ENCODE results near the gene EIF4G3. TPM values are rescaled to one million over a fixed set of nuclear protein-coding genes. Genes with fewer than 3 reads are reported as not detected.
A peak's percentile ranks its signal among the peaks of the same experiment; 100 is the strongest.
"Not testable (repeated sequence)": the region's sequence is repeated elsewhere in the genome, so short reads cannot be mapped to it uniquely, and the experiment has no call there.

Gene EIF4G3
- polyA plus RNA-seq, 3 donors = 5.1 to 34.2 (median 5.8) TPM

DNA sequence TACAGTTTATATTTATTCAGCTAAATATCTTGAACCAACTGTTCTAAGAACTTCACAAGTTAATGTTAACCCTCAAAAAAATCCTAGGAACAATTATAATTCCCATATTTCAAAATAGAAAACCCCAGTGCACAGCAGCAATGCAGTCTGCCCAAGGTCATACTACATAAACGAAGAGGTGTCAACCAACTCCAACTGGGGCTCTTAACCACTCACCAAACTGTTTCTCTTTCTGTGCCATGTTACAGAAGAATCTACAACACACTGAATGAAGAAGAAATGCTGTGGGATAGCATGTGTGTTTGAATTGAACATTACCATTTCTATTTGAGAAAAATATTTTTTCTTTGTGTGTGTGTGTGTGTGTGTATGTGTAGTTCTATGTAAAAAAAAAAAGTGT is 35.7 kb downstream of the EIF4G3 start:
- WGBS (ENCODE audit: insufficient coverage) = no CpG with 5 or more reads among the region's 1 CpG

DNA sequence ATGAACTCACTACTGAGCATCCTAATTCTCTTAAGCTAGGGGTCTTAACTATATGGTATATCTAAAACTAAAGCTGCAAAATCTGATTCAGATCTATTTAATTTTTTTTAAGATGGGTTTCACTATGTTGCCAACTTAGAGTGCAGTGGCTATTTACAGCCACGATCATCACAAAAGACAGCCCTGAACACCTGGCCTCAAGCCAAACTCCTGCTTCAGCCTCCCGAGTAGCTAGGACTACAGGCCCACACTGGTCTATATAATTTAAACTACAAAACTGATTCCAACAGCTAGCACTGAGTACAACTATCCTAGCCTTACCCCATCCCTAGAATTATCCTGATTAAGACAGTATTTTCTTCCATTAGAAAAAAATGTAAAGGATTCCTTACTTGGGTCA is 37.1 kb downstream of the EIF4G3 start:
- H3K27me3 ChIP-seq (ENCODE audit: control insufficient read depth in 2 of 2, insufficient read depth in 2 of 2, low read length in 2 of 2) = no peaks in the 10 kb centered on the region
- Mint-ChIP-seq H3K27ac (peak overlapping the region in 1 of 7 donors; percentile 42), H3K4me1 (peaks cover 12% of the 10 kb centered on the region), H3K9me3 (no peaks in the 10 kb centered on the region), H3K4me3 (no peak overlapping the region), H3K27me3 (ENCODE audit: low read depth in 3 of 3) (no peaks in the 10 kb centered on the region), H3K36me3 (peaks cover 35 to 57% of the 10 kb centered on the region in 2 donors)
- H3K4me2 ChIP-seq (replicated peaks; ENCODE audit: extremely low read depth, low read length, poor library complexity, severe bottlenecking) = no peak overlapping the region
- no peak overlapping the region for H3K4me3 ChIP-seq (replicated peaks in 1 of 3; ENCODE audit: low read depth in 2 of 3, low read length in 3 of 3)
- no peak overlapping the region for H3K27ac ChIP-seq (ENCODE audit: low read depth in 1 of 2, low read length in 2 of 2)
- no peaks in the 10 kb centered on the region for H3K4me1 ChIP-seq (ENCODE audit: control insufficient read depth in 1 of 2, insufficient read depth in 2 of 2, low read length in 2 of 2)
- H4K20me1 ChIP-seq (ENCODE audit: insufficient read depth, low read length) = peaks cover 8% of the 10 kb centered on the region
- no peaks in the 10 kb centered on the region for H3K9me3 ChIP-seq (replicated peaks in 1 of 2; ENCODE audit: control insufficient read depth in 1 of 2, insufficient read depth in 1 of 2, low read length in 2 of 2)
- H3K79me2 ChIP-seq (ENCODE audit: insufficient read depth, low read length) = peaks cover 17% of the 10 kb centered on the region
- no peak overlapping the region for H2AFZ ChIP-seq (ENCODE audit: insufficient read depth, low read depth, low read length, poor library complexity, severe bottlenecking)
- 60% methylated on average over 1 of the region's 2 CpGs for WGBS (ENCODE audit: insufficient coverage)
- H3K9ac ChIP-seq (ENCODE audit: insufficient read depth, low read length, poor library complexity, severe bottlenecking) = no peak overlapping the region
- TF ChIP-seq CTCF (IDR thresholded peaks at IDR 0.05) = no peak
- H3K36me3 ChIP-seq (replicated peaks in 1 of 2; ENCODE audit: control insufficient read depth in 1 of 2, insufficient read depth in 2 of 2, low read length in 2 of 2) = peaks cover 8 to 35% of the 10 kb centered on the region in 2 donors
- DNase-seq = no peak
- intact Hi-C loops (cut with micrococcal nuclease) = no loop called here

More for the DNA sequence above, 35.7 kb downstream of the EIF4G3 start:
- H4K20me1 ChIP-seq (ENCODE audit: insufficient read depth, low read length) = peaks cover 8% of the 10 kb centered on the region
- H3K4me2 ChIP-seq (replicated peaks; ENCODE audit: extremely low read depth, low read length, poor library complexity, severe bottlenecking) = no peak overlapping the region
- H3K27me3 ChIP-seq (ENCODE audit: control insufficient read depth in 2 of 2, insufficient read depth in 2 of 2, low read length in 2 of 2) = no peaks in the 10 kb centered on the region
- TF ChIP-seq CTCF (IDR thresholded peaks at IDR 0.05) = no peak
- peaks cover 20% of the 10 kb centered on the region for H3K79me2 ChIP-seq (ENCODE audit: insufficient read depth, low read length)
- no peaks in the 10 kb centered on the region for H3K9me3 ChIP-seq (replicated peaks in 1 of 2; ENCODE audit: control insufficient read depth in 1 of 2, insufficient read depth in 1 of 2, low read length in 2 of 2)
- H3K4me1 Mint-ChIP-seq = peaks cover 12% of the 10 kb centered on the region
- H3K4me1 ChIP-seq (ENCODE audit: control insufficient read depth in 1 of 2, insufficient read depth in 2 of 2, low read length in 2 of 2) = no peaks in the 10 kb centered on the region
- no peak overlapping the region for H3K4me3 Mint-ChIP-seq
- H3K4me3 ChIP-seq (replicated peaks in 1 of 3; ENCODE audit: low read depth in 2 of 3, low read length in 3 of 3) = no peak overlapping the region
- H3K9me3 Mint-ChIP-seq = no peaks in the 10 kb centered on the region
- H3K27ac Mint-ChIP-seq = peak overlapping the region in 1 of 7 donors; percentile 69
- peaks cover 8 to 38% of the 10 kb centered on the region in 2 donors for H3K36me3 ChIP-seq (replicated peaks in 1 of 2; ENCODE audit: control insufficient read depth in 1 of 2, insufficient read depth in 2 of 2, low read length in 2 of 2)
- no peaks in the 10 kb centered on the region for H3K27me3 Mint-ChIP-seq (ENCODE audit: low read depth in 3 of 3)
- H3K9ac ChIP-seq (ENCODE audit: insufficient read depth, low read length, poor library complexity, severe bottlenecking) = no peak overlapping the region
- intact Hi-C loops (cut with micrococcal nuclease) = no loop called here
- no peak for DNase-seq
- H2AFZ ChIP-seq (ENCODE audit: insufficient read depth, low read depth, low read length, poor library complexity, severe bottlenecking) = no peak overlapping the region
- H3K36me3 Mint-ChIP-seq = peaks cover 33 to 45% of the 10 kb centered on the region in 2 donors
- peak overlapping the region in 1 of 2 donors; percentile 41 for H3K27ac ChIP-seq (ENCODE audit: low read depth in 1 of 2, low read length in 2 of 2)

GRCh38 chr1:21136344-21136743 is 40.4 kb downstream of the EIF4G3 start:
- Mint-ChIP-seq H3K36me3 (peaks cover 40 to 49% of the 10 kb centered on the region in 2 donors), H3K4me1 (peaks cover 12% of the 10 kb centered on the region)
- no CpG with 5 or more reads among the region's 5 CpGs for WGBS (ENCODE audit: insufficient coverage)
- Histone ChIP-seq H3K36me3 (replicated peaks in 1 of 2; ENCODE audit: control insufficient read depth in 1 of 2, insufficient read depth in 2 of 2, low read length in 2 of 2) (peaks cover 11 to 40% of the 10 kb centered on the region in 2 donors), H3K79me2 (ENCODE audit: insufficient read depth, low read length) (peaks cover 17% of the 10 kb centered on the region)
- intact Hi-C loops (cut with micrococcal nuclease); H3K4me3 Mint-ChIP-seq; H4K20me1 ChIP-seq (ENCODE audit: insufficient read depth, low read length); H2AFZ ChIP-seq (ENCODE audit: insufficient read depth, low read depth, low read length, poor library complexity, severe bottlenecking); H3K9ac ChIP-seq (ENCODE audit: insufficient read depth, low read length, poor library complexity, severe bottlenecking); H3K4me1 ChIP-seq (ENCODE audit: control insufficient read depth in 1 of 2, insufficient read depth in 2 of 2, low read length in 2 of 2); H3K27me3 ChIP-seq (ENCODE audit: control insufficient read depth in 2 of 2, insufficient read depth in 2 of 2, low read length in 2 of 2); DNase-seq; H3K27ac ChIP-seq (ENCODE audit: low read depth in 1 of 2, low read length in 2 of 2); H3K9me3 Mint-ChIP-seq; H3K4me3 ChIP-seq (replicated peaks in 1 of 3; ENCODE audit: low read depth in 2 of 3, low read length in 3 of 3); H3K27ac Mint-ChIP-seq; H3K9me3 ChIP-seq (replicated peaks in 1 of 2; ENCODE audit: control insufficient read depth in 1 of 2, insufficient read depth in 1 of 2, low read length in 2 of 2); H3K4me2 ChIP-seq (replicated peaks; ENCODE audit: extremely low read depth, low read length, poor library complexity, severe bottlenecking); H3K27me3 Mint-ChIP-seq (ENCODE audit: low read depth in 3 of 3): not testable (repeated sequence)
